Keratinocyte (primary cell): ENCODE measurements around the gene EHMT1. TPM values are rescaled to one million over a fixed set of nuclear protein-coding genes. Genes with fewer than 3 reads are reported as not detected.

Source experiments
- DNase-seq: peaks from one replicate; pipeline ENCODE4 v3.0.0-alpha.2; 2011; ENCODE audit warnings: low read depth, missing footprints, low spot score
- FAIRE-seq: peaks from 2 replicates; lab custom pipeline; 2011; peaks lifted over from hg19 to GRCh38; lab: Jason Lieb, UNC
- H2AFZ ChIP-seq: 2 replicates; pipeline ENCODE4 v1.6.0; 2012; ENCODE audit warnings: low read length, control low read depth, inconsistent platforms; ENCODE audit not compliant: control insufficient read depth
- H3K27ac ChIP-seq: 2 replicates; pipeline ENCODE4 v1.5.1; 2011; ENCODE audit warnings: low read length; ENCODE audit not compliant: control insufficient read depth, insufficient read depth
- H3K27me3 ChIP-seq: 3 replicates; pipeline ENCODE4 v1.6.0; 2011; ENCODE audit warnings: low read length; ENCODE audit not compliant: control insufficient read depth, insufficient read depth; ENCODE audit errors: extremely low read depth
- H3K36me3 ChIP-seq, 2 experiments: 2 replicates in 1 of 2; 3 replicates in 1 of 2; pipeline ENCODE4 v1.5.1; 2011; ENCODE audit warnings: low read length in 2 of 2, mild to moderate bottlenecking in 1 of 2; ENCODE audit not compliant: control insufficient read depth in 2 of 2, insufficient read depth in 2 of 2; ENCODE audit errors: extremely low read depth in 1 of 2
- H3K4me1 ChIP-seq: 3 replicates; pipeline ENCODE4 v1.5.1; 2011; ENCODE audit warnings: low read length; ENCODE audit not compliant: control insufficient read depth, insufficient read depth; ENCODE audit errors: extremely low read depth
- H3K4me2 ChIP-seq: 3 replicates; pipeline ENCODE4 v1.6.0; 2011; ENCODE audit warnings: low read depth, low read length; ENCODE audit not compliant: control insufficient read depth, insufficient read depth; ENCODE audit errors: extremely low read depth
- H3K4me3 ChIP-seq, 3 experiments: fragments of 200-600 bp in 1 of 3; sonication (generic) in 1 of 3; 2 replicates in 2 of 3; 3 replicates in 1 of 3; pipeline ENCODE4 v1.5.1; 2011 to 2016; ENCODE audit warnings: low read length in 3 of 3, mild to moderate bottlenecking in 3 of 3, control low read depth in 2 of 3, inconsistent platforms in 1 of 3, low read depth in 1 of 3, mixed read lengths in 1 of 3, mixed run types in 1 of 3, moderate library complexity in 1 of 3; ENCODE audit not compliant: control insufficient read depth in 2 of 3, insufficient read depth in 2 of 3; ENCODE audit errors: extremely low read depth in 1 of 3
- H3K79me2 ChIP-seq: 2 replicates; pipeline ENCODE4 v1.6.0; 2012; ENCODE audit warnings: low read length; ENCODE audit not compliant: control insufficient read depth, insufficient read depth
- H3K9ac ChIP-seq: 3 replicates; pipeline ENCODE4 v1.6.0; 2011; ENCODE audit warnings: low read length; ENCODE audit not compliant: control insufficient read depth, insufficient read depth; ENCODE audit errors: extremely low read depth
- H3K9me1 ChIP-seq: 3 replicates; pipeline ENCODE4 v1.6.0; 2011; ENCODE audit warnings: low read length; ENCODE audit not compliant: control insufficient read depth, insufficient read depth; ENCODE audit errors: extremely low read depth
- H3K9me3 ChIP-seq: 2 replicates; pipeline ENCODE4 v1.5.1; 2012; ENCODE audit warnings: low read depth, low read length; ENCODE audit not compliant: control insufficient read depth
- H4K20me1 ChIP-seq: 3 replicates; pipeline ENCODE4 v1.6.0; 2011; ENCODE audit warnings: low read length; ENCODE audit not compliant: control insufficient read depth, insufficient read depth; ENCODE audit errors: extremely low read depth
- CTCF ChIP-seq, 3 experiments: IDR thresholded peaks in 1 of 3; conservative IDR thresholded peaks in 1 of 3; optimal IDR thresholded peaks in 1 of 3; 2 replicates in 2 of 3; 3 replicates in 1 of 3; pipeline versions ENCODE3 to v1.5.1; 2011; ENCODE audit warnings: low read length in 3 of 3, mild to moderate bottlenecking in 3 of 3, moderate library complexity in 2 of 3, control low read depth in 1 of 3, inconsistent platforms in 1 of 3; ENCODE audit not compliant: insufficient read depth in 2 of 3; ENCODE audit errors: extremely low read depth in 1 of 3
- EZH2 ChIP-seq: IDR thresholded peaks from one replicate; pipeline ENCODE4 v1.6.1; 2012; ENCODE audit warnings: inconsistent platforms, mild to moderate bottlenecking, low read length, moderate library complexity
- dilution Hi-C: fragments of 300-500 bp; cut with MboI; formaldehyde crosslinking; loops from one replicate; pipeline ENCODE4 v1.7.0; 2020; ENCODE audit warnings: low sequenced_read_pairs; ENCODE audit not compliant: extremely low pct_ligation_motif_present
- polyA plus RNA-seq, 5 experiments: library from polyadenylated mRNA; depleted of rRNA in 3 of 5; stranded (reverse) in 3 of 5; stranded (forward) in 1 of 5; unstranded in 1 of 5; fragments of >200 nt; gene quantifications; 1 replicate in 1 of 5; 2 replicates in 3 of 5; 3 replicates in 1 of 5; pipeline versions ENCODE4 v1.2.1 to v1.2.3, GENCODE V29; 2011 to 2012; ENCODE audit warnings: missing spikeins in 2 of 5, low read depth in 1 of 5, low replicate concordance in 1 of 5

The EHMT1 gene
- polyA plus RNA-seq, 1 donor (not counting 4 experiments of a cell fraction or from before 2014, with no cell fraction given), result 25.9 TPM

GRCh38 chr9:137781906-137782585 is 163.2 kb downstream of the EHMT1 start:
- Histone ChIP-seq H3K79me2 (no peaks in the 10 kb centered on the region), H3K9me3 (no peaks in the 10 kb centered on the region), H3K27ac (no peak overlapping the region), H3K4me2 (no peak overlapping the region), H2AFZ (no peak overlapping the region), H3K4me1 (no peaks in the 10 kb centered on the region), H4K20me1 (no peaks in the 10 kb centered on the region), H3K4me3 (no peak overlapping the region), H3K9ac (no peak overlapping the region), H3K36me3 (peaks cover 32 to 33% of the 10 kb centered on the region in 2 experiments), H3K27me3 (no peaks in the 10 kb centered on the region), H3K9me1 (no peaks in the 10 kb centered on the region)
- dilution Hi-C loops, result no loop called here
- no peak for DNase-seq
- TF ChIP-seq EZH2, result no peak
- TF ChIP-seq CTCF (optimal IDR thresholded peaks at IDR 0.05 in 1 of 3, IDR thresholded peaks at IDR 0.05 in 1 of 3, conservative IDR thresholded peaks at IDR 0.05 in 1 of 3; ENCODE audit: extremely low read depth in 1 of 3, insufficient read depth in 2 of 3, low read length in 3 of 3), result no peak
- FAIRE-seq, result no peak

- no peak overlapping the region for H3K4me2 ChIP-seq
- H3K4me1 ChIP-seq, result no peaks in the 10 kb centered on the region
- DNase-seq (no peak), FAIRE-seq (no peak)
- no peak overlapping the region for H2AFZ ChIP-seq
- H3K27ac ChIP-seq, result no peak overlapping the region
- no peak for TF ChIP-seq EZH2
- H4K20me1 ChIP-seq, result no peaks in the 10 kb centered on the region
- no peak overlapping the region for H3K9ac ChIP-seq
- no peaks in the 10 kb centered on the region for H3K27me3 ChIP-seq
- H3K79me2 ChIP-seq, result no peaks in the 10 kb centered on the region
- no peaks in the 10 kb centered on the region for H3K9me1 ChIP-seq
- H3K36me3 ChIP-seq, result peaks cover 23 to 27% of the 10 kb centered on the region in 2 experiments
- no peak overlapping the region for H3K4me3 ChIP-seq
- H3K9me3 ChIP-seq, result no peaks in the 10 kb centered on the region
- dilution Hi-C loops, result no loop called here
Observed at GRCh38 chr9:137783521-137783920, 164.7 kb downstream of the EHMT1 start.

- DNase-seq (no peak), FAIRE-seq (no peak)
- Histone ChIP-seq H3K79me2 (no peaks in the 10 kb centered on the region), H4K20me1 (no peaks in the 10 kb centered on the region), H3K27me3 (no peaks in the 10 kb centered on the region), H3K4me2 (no peak overlapping the region), H3K9me1 (no peaks in the 10 kb centered on the region), H3K27ac (no peak overlapping the region), H2AFZ (no peak overlapping the region), H3K9ac (no peak overlapping the region), H3K4me1 (no peaks in the 10 kb centered on the region), H3K9me3 (no peaks in the 10 kb centered on the region), H3K4me3 (no peak overlapping the region), H3K36me3 (peaks cover 20 to 25% of the 10 kb centered on the region in 2 experiments)
- TF ChIP-seq CTCF (optimal IDR thresholded peaks at IDR 0.05 in 1 of 3, IDR thresholded peaks at IDR 0.05 in 1 of 3, conservative IDR thresholded peaks at IDR 0.05 in 1 of 3; ENCODE audit: extremely low read depth in 1 of 3, insufficient read depth in 2 of 3, low read length in 3 of 3), result no peak
- TF ChIP-seq EZH2, result no peak
- dilution Hi-C loops, result no loop called here
Observed at GRCh38 chr9:137784046-137784445, 165.2 kb downstream of the EHMT1 start.
